Loucy (cell line): ENCODE measurements around the gene CLEC16A.

ENCODE experiments used
- H2AFZ ChIP-seq: fragments of 200-600 bp; sonication (generic); 2 replicates; pipeline ENCODE4 v1.6.0; 2016; ENCODE audit warnings: antibody characterized with exemption, mild to moderate bottlenecking, low read length, moderate library complexity
- H3F3A ChIP-seq: fragments of 200-600 bp; 2 replicates; pipeline ENCODE4 v1.6.0; 2016; ENCODE audit warnings: antibody characterized with exemption, low read depth, mild to moderate bottlenecking
- H3K27me3 ChIP-seq: fragments of 200-600 bp; sonication (generic); 2 replicates; pipeline ENCODE4 v1.6.1; 2014; ENCODE audit warnings: low read length, mild to moderate bottlenecking; ENCODE audit not compliant: insufficient read depth, poor library complexity, severe bottlenecking
- H3K36me3 ChIP-seq: fragments of 200-600 bp; sonication (generic); 2 replicates; pipeline ENCODE4 v1.6.1; 2016; ENCODE audit warnings: low read length; ENCODE audit not compliant: insufficient read depth
- H3K4me1 ChIP-seq: fragments of 200-600 bp; sonication (generic); 2 replicates; pipeline ENCODE4 v1.5.1; 2014; ENCODE audit warnings: low read length, mild to moderate bottlenecking; ENCODE audit not compliant: insufficient read depth, poor library complexity, severe bottlenecking
- H3K4me2 ChIP-seq: fragments of 200-600 bp; sonication (generic); 2 replicates; pipeline ENCODE4 v1.6.0; 2014; ENCODE audit warnings: antibody characterized with exemption, low read length, low read depth, mild to moderate bottlenecking; ENCODE audit not compliant: poor library complexity, severe bottlenecking
- H3K4me3 ChIP-seq: fragments of 200-600 bp; sonication (generic); 2 replicates; pipeline ENCODE4 v1.5.1; 2014; ENCODE audit warnings: low read length, mild to moderate bottlenecking, mixed read lengths; ENCODE audit not compliant: poor library complexity, severe bottlenecking
- H3K79me2 ChIP-seq: fragments of 200-600 bp; sonication (generic); 2 replicates; pipeline ENCODE4 v1.6.1; 2014; ENCODE audit warnings: low read length; ENCODE audit not compliant: insufficient read depth
- H3K9ac ChIP-seq: fragments of 200-600 bp; sonication (generic); 2 replicates; pipeline ENCODE4 v1.6.0; 2014; ENCODE audit warnings: mild to moderate bottlenecking, low read depth, low read length, moderate library complexity; ENCODE audit not compliant: poor library complexity, severe bottlenecking
- H3K9me2 ChIP-seq: fragments of 200-600 bp; sonication (generic); replicated peaks from 2 replicates; pipeline ENCODE4 v1.6.1; 2016; ENCODE audit warnings: low read depth, low read length, mixed read lengths
- H3K9me3 ChIP-seq: fragments of 200-600 bp; sonication (generic); 2 replicates; pipeline ENCODE4 v1.6.1; 2014; ENCODE audit warnings: mild to moderate bottlenecking, antibody characterized with exemption, low read length, low read depth; ENCODE audit not compliant: insufficient read depth
- H4K20me1 ChIP-seq: fragments of 200-600 bp; sonication (generic); 2 replicates; pipeline ENCODE4 v1.6.0; 2014; ENCODE audit warnings: antibody characterized with exemption, low read length, mild to moderate bottlenecking; ENCODE audit not compliant: insufficient read depth, poor library complexity, severe bottlenecking
- EZH2phosphoT487 ChIP-seq: fragments of 200-600 bp; IDR thresholded peaks from 2 replicates; pipeline ENCODE4 v1.6.1; 2018; ENCODE audit warnings: antibody characterized with exemption, mild to moderate bottlenecking, moderate library complexity, borderline replicate concordance
- TF ChIP-seq, protein P1 (sequence below): fragments of 200-600 bp; sonication (generic); conservative IDR thresholded peaks from 2 replicates; pipeline ENCODE4 v1.5.1; 2014; ENCODE audit warnings: mild to moderate bottlenecking, antibody characterized with exemption, low read length

CLEC16A gene

DNA sequence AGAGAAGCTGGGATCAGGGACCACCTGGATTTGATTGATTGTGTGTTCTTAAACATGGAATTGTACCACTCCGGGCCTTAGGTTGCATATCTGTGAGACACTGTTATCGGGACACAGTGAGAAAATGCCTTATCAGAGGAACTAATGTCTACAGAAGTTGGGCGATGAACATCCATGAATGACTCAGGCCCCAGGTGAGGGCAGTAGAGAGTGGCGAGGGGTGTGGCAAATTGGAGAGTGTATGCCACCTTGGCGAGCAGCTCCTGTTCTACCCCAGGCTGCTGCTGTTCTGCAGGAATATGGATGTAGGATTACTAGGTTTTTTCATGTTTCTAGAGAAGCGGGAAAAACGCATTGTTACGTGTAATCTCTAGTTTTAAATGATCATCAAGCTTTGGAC lies 38.8 kb downstream of the CLEC16A start:
- Histone ChIP-seq H3K4me1 (peaks cover 9% of the 10 kb centered on the region), H3K27me3 (no peaks in the 10 kb centered on the region), H3K9ac (no peak overlapping the region), H3K79me2 (no peaks in the 10 kb centered on the region), H3F3A (no peaks in the 10 kb centered on the region), H3K9me2 (no peaks in the 10 kb centered on the region), H4K20me1 (no peaks in the 10 kb centered on the region), H3K36me3 (no peaks in the 10 kb centered on the region; the same call in 1 of the 2 replicates), H3K9me3 (no peaks in the 10 kb centered on the region), H2AFZ (no peak overlapping the region), H3K4me2 (no peak overlapping the region), H3K4me3 (no peak overlapping the region)
- TF ChIP-seq EZH2phosphoT487, result no peak
- TF ChIP-seq, protein P1, sequence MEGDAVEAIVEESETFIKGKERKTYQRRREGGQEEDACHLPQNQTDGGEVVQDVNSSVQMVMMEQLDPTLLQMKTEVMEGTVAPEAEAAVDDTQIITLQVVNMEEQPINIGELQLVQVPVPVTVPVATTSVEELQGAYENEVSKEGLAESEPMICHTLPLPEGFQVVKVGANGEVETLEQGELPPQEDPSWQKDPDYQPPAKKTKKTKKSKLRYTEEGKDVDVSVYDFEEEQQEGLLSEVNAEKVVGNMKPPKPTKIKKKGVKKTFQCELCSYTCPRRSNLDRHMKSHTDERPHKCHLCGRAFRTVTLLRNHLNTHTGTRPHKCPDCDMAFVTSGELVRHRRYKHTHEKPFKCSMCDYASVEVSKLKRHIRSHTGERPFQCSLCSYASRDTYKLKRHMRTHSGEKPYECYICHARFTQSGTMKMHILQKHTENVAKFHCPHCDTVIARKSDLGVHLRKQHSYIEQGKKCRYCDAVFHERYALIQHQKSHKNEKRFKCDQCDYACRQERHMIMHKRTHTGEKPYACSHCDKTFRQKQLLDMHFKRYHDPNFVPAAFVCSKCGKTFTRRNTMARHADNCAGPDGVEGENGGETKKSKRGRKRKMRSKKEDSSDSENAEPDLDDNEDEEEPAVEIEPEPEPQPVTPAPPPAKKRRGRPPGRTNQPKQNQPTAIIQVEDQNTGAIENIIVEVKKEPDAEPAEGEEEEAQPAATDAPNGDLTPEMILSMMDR, result peak; percentile 30

DNA sequence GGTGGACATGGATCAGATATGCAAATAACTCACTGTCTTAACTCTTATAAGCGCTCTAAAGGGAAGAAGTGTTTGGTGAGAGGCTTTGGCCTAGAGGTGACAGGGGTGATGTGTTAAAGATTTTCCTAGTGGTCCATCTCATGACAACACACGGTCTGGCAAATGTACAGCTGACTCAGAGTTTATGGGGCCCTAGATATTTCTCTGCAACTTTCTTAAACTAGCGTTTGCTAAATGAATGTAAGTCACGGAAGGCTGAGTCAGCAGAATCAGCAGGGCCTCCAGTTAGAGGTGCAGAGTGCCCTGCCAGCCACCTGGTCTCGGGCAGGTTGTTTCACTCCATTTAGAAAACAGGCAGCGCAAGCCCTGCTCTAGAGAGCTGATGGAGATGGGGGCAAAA lies 40.1 kb downstream of the CLEC16A start:
- no peaks in the 10 kb centered on the region for H4K20me1 ChIP-seq
- H3K79me2 ChIP-seq, result no peaks in the 10 kb centered on the region
- TF ChIP-seq, protein P1, result no peak
- no peak for TF ChIP-seq EZH2phosphoT487
- no peaks in the 10 kb centered on the region for H3K9me2 ChIP-seq
- no peak overlapping the region for H3K4me3 ChIP-seq
- H3K36me3 ChIP-seq, result no peaks in the 10 kb centered on the region; the same call in 1 of the 2 replicates
- H3K9me3 ChIP-seq, result no peaks in the 10 kb centered on the region
- peaks cover 11% of the 10 kb centered on the region for H3K4me1 ChIP-seq
- no peak overlapping the region for H2AFZ ChIP-seq
- H3F3A ChIP-seq, result no peaks in the 10 kb centered on the region
- no peak overlapping the region for H3K9ac ChIP-seq
- H3K4me2 ChIP-seq, result no peak overlapping the region
- H3K27me3 ChIP-seq, result no peaks in the 10 kb centered on the region

DNA sequence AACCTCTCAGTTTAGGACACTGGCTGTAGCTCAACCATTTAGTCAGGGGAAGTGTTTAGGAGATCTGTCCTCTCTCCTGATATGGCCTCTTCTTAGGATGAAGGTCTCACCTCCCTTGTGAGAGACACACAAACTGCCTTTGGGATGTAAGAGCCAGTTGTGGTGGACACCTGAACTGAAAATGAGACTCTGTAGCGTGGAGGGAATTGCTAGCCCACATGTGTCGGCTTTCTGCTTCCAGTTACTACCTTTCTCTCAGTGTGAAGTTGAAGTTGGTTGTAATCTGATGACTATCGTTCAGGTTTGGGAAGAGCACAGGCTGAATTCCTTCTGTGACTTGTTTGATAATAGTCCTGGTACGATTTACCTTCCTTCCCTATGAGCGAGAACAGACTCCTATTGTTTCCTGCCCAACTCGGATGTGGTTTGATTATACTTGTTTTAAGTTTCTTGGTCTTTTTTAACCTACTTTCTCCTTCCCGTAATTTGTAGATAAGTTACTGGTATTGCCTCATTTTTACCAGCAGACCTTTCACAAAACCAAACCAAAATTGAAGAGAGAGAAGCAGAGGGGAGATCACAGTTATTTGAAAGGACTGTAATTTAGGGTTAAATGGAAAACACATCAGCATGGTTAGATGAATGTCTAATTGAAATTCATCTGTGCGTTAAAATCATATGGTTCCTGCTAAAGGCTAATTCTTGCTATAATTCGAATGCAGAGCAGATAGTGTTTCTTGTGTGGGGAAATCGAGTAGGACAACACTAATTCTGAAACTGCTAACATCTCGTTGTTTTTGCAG lies 43.2 kb downstream of the CLEC16A start:
- H3K4me3 ChIP-seq, result no peak overlapping the region
- H3K9me3 ChIP-seq, result no peaks in the 10 kb centered on the region
- TF ChIP-seq, protein P1, result no peak
- TF ChIP-seq EZH2phosphoT487, result no peak
- H3K4me1 ChIP-seq, result peaks cover 11% of the 10 kb centered on the region
- H4K20me1 ChIP-seq, result no peaks in the 10 kb centered on the region
- no peaks in the 10 kb centered on the region for H3K9me2 ChIP-seq
- no peaks in the 10 kb centered on the region for H3F3A ChIP-seq
- H3K79me2 ChIP-seq, result no peaks in the 10 kb centered on the region
- H3K4me2 ChIP-seq, result no peak overlapping the region
- H3K36me3 ChIP-seq, result no peaks in the 10 kb centered on the region; the same call in 1 of the 2 replicates
- no peaks in the 10 kb centered on the region for H3K27me3 ChIP-seq
- no peak overlapping the region for H3K9ac ChIP-seq
- no peak overlapping the region for H2AFZ ChIP-seq
